Stomach (tissue), 9 donors: ENCODE results near the gene FAM107B. TPM values are rescaled to one million over a fixed set of nuclear protein-coding genes. Genes with fewer than 3 reads are reported as not detected.
A peak's percentile ranks its signal among the peaks of the same experiment; 100 is the strongest.

Experiments
- DNase-seq, 2 donors: peaks; one replicate each; pipeline versions ENCODE4 v3.0.0 to v3.0.0-alpha.2; 2013 to 2019
- H3K27ac ChIP-seq, 5 donors: fragments of 200-600 bp in 4 of 5; sonication (generic) in 4 of 5; one replicate each; pipeline ENCODE4 v1.5.1; 2013 to 2019; ENCODE audit warnings: mild to moderate bottlenecking in 1 of 5, moderate library complexity in 1 of 5
- H3K27me3 ChIP-seq, 3 donors: fragments of 200-600 bp; sonication (generic); one replicate each; pipeline ENCODE4 v1.5.1; 2017 to 2019; ENCODE audit warnings: mixed run types in 1 of 3
- H3K36me3 ChIP-seq, 4 donors: fragments of 200-600 bp; sonication (generic); 1 replicate in 3 of 4; 2 replicates in 1 of 4; pipeline ENCODE4 v1.5.1; 2016 to 2019
- H3K4me1 ChIP-seq, 4 donors: fragments of 200-600 bp; sonication (generic); one replicate each; pipeline ENCODE4 v1.5.1; 2016 to 2019
- H3K4me3 ChIP-seq, 4 donors: fragments of 200-600 bp; sonication (generic) in 3 of 4; one replicate each; pipeline ENCODE4 v1.5.1; 2016 to 2019; ENCODE audit warnings: mild to moderate bottlenecking in 1 of 4
- H3K9me3 ChIP-seq, 4 donors: fragments of 200-600 bp; sonication (generic); one replicate each; pipeline ENCODE4 v1.5.1; 2016 to 2019
- EP300 ChIP-seq: sonication (generic); formaldehyde crosslinking; IDR thresholded peaks from one replicate; pipeline ENCODE4 v1.6.1; 2017; ENCODE audit warnings: antibody characterized with exemption
- POLR2A ChIP-seq, 4 donors: fragments of 450-650 bp; IDR thresholded peaks; one replicate each; pipeline ENCODE4 v1.6.1; 2016; ENCODE audit warnings: antibody characterized with exemption in 4 of 4, control low read depth in 2 of 4, mild to moderate bottlenecking in 1 of 4, moderate library complexity in 1 of 4
- POLR2AphosphoS5 ChIP-seq, 3 donors: sonication (generic); formaldehyde crosslinking; IDR thresholded peaks; one replicate each; pipeline ENCODE4 v1.6.1; 2016; ENCODE audit warnings: antibody characterized with exemption in 3 of 3
- WGBS, 5 donors: extraction: QIAGEN DNeasy Blood & Tissue Kit in 3 of 5; methylation state at CpG; one replicate each; pipeline versions ENCODE4 v1.1.5 to v1.1.7; 2013 to 2018; 5-methylcytosine and 5-hydroxymethylcytosine counted together
- intact Hi-C: fragments of 100-400 bp; cut with DNase I; formaldehyde crosslinking; loops from one replicate; pipeline ENCODE4 v1.15.1; 2023; ENCODE audit warnings: low total_unique reads
- polyA plus RNA-seq, 3 donors: library from polyadenylated mRNA; stranded (reverse); fragments of 200-250 nt; gene quantifications; one replicate each; pipeline ENCODE4 v1.2.3, GENCODE V29; 2013
- total RNA-seq, 5 donors: library from RNA; depleted of rRNA; stranded (reverse); fragments of >200 nt; gene quantifications; one replicate each; pipeline versions ENCODE4 v1.1.0 to v1.2.3, GENCODE V29; 2014 to 2016
- TF ChIP-seq, protein P1 (sequence below), 7 experiments: fragments of 450-650 bp in 4 of 7; fragments of 200-600 bp in 3 of 7; sonication (generic) in 3 of 7; IDR thresholded peaks; one replicate each; pipeline ENCODE4 v1.5.1; 2016 to 2019; ENCODE audit warnings: antibody characterized with exemption in 7 of 7, control low read depth in 2 of 7, mild to moderate bottlenecking in 1 of 7
- donor health status: healthy with polysubstance abuse.
- donor health status: Bipolar disorder and iron deficiency.
- donor health status: healthy.

The FAM107B gene
- total and polyA plus RNA-seq, 8 donors = 18.7 to 397 (median 160) TPM

DNA sequence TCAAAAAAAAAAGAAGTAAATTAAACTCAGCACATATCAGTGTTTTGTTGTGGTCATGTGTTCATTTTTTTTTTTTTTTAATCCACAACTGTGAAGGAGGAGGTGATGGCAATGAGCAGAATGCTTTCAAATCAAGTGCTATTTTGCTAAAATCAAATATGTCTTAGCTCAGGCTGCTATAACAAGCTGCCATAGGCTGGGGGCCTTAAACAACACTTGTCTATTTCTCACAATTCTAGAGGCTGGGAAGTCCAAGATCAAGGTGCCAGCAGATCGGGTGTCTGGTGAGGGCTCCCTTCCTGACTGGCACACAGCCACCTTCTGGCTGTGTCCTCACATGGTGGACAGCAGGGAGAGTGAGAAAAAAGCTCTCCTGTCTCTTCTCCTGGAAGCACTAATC is 203.9 kb downstream of the FAM107B start:
- Histone ChIP-seq H3K27me3 (no peaks in the 10 kb centered on the region), H3K4me1 (peaks cover 22 to 95% (median 65%) of the 10 kb centered on the region in 4 donors), H3K9me3 (no peaks in the 10 kb centered on the region), H3K27ac (peak overlapping the region; percentile 70 to 90 (median 85)), H3K4me3 (peak overlapping the region in 1 of 4 donors; percentile 13), H3K36me3 (peaks cover 0 to 31% (median 22%) of the 10 kb centered on the region in 4 donors)
- no peak for DNase-seq
- 18 to 53% (median 26%) methylated on average over 1 of the region's 1 CpG for WGBS, 5 donors
- intact Hi-C loops = no loop called here
- no peak for TF ChIP-seq EP300
- no peak for TF ChIP-seq POLR2A (IDR thresholded peaks at IDR 0.05)
- TF ChIP-seq, protein P1, sequence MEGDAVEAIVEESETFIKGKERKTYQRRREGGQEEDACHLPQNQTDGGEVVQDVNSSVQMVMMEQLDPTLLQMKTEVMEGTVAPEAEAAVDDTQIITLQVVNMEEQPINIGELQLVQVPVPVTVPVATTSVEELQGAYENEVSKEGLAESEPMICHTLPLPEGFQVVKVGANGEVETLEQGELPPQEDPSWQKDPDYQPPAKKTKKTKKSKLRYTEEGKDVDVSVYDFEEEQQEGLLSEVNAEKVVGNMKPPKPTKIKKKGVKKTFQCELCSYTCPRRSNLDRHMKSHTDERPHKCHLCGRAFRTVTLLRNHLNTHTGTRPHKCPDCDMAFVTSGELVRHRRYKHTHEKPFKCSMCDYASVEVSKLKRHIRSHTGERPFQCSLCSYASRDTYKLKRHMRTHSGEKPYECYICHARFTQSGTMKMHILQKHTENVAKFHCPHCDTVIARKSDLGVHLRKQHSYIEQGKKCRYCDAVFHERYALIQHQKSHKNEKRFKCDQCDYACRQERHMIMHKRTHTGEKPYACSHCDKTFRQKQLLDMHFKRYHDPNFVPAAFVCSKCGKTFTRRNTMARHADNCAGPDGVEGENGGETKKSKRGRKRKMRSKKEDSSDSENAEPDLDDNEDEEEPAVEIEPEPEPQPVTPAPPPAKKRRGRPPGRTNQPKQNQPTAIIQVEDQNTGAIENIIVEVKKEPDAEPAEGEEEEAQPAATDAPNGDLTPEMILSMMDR (IDR thresholded peaks at IDR 0.05) = no peak

DNA sequence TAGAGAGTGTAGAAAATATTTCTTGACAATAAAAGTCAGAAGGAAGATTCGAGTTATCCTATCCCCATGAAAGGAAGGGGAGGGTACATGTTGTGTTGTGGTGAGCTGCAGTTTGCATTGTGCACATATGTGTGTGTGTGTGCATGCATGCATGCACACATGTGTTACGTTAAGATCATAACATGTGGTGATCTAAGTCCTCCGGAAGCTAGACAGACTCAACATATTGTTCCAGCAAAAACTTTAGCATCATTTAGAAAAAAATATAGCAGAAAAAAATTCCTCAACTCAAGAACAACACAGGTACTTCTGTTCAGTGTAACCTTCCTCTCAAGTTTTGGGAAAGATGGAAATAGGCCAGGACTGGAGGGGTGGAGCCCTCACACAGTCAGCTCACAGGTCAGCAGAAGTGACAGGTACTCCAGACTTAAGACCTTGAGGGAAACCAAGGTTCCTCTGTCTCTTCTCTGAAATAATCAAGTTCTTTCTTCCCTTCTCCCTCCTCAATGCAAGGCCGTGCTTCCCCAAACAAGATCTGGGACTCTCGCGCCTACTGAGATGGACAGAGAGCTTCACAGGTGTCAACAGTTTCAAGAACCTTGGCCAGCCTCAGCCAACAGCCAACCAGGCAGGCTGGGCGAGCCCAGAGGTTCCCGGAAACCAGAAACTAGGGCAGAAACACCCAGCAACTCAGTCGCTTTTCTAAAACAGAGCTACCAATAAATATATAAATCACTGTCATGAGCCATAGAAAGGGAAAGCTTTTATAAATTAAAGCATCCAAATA is 205.2 kb downstream of the FAM107B start:
- Histone ChIP-seq H3K4me3 (no peak overlapping the region), H3K4me1 (peaks cover 22 to 96% (median 65%) of the 10 kb centered on the region in 4 donors), H3K9me3 (no peaks in the 10 kb centered on the region), H3K27me3 (no peaks in the 10 kb centered on the region), H3K36me3 (peaks cover 0 to 34% (median 24%) of the 10 kb centered on the region in 4 donors), H3K27ac (peak overlapping the region; percentile 72 to 90 (median 85))
- peak; percentile 71 to 75 for DNase-seq
- intact Hi-C loops = no loop called here
- TF ChIP-seq POLR2AphosphoS5 (IDR thresholded peaks at IDR 0.05) = no peak
- no peak for TF ChIP-seq EP300
- TF ChIP-seq POLR2A (IDR thresholded peaks at IDR 0.05) = no peak
- TF ChIP-seq, protein P1 (IDR thresholded peaks at IDR 0.05) = no peak
- WGBS, 5 donors = 36 to 62% (median 48%) methylated on average over 9 of the region's 9 CpGs

DNA sequence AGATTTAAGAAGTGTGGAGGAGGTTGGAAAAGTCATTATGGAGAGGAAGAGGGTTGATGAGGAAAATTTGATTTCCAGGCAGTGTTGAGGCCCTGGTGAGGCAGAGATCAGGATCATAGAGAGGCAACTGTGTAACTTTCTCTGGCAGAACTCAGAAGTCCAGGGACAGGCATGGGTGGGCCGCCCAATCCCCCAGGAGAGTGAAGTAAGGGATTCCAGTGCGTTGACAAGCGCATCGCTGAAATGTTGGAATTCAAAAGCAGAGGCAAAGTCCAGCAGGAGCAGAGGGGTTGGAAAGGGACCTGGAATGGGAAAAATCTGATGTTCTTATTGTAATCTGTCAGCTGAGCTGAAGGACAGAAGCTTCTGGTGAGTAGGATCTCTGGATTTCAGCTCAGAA is 207.3 kb downstream of the FAM107B start:
- H3K9me3 ChIP-seq = no peaks in the 10 kb centered on the region
- intact Hi-C loops = no loop called here
- 92 to 99% (median 96%) methylated on average over 4 of the region's 4 CpGs for whole genome bisulfite sequencing, 5 donors
- H3K4me3 ChIP-seq = no peak overlapping the region
- no peaks in the 10 kb centered on the region for H3K27me3 ChIP-seq
- DNase-seq = no peak
- peaks cover 0 to 34% (median 24%) of the 10 kb centered on the region in 4 donors for H3K36me3 ChIP-seq
- no peak for TF ChIP-seq POLR2AphosphoS5 (IDR thresholded peaks at IDR 0.05)
- TF ChIP-seq, protein P1 (IDR thresholded peaks at IDR 0.05) = no peak
- TF ChIP-seq POLR2A (IDR thresholded peaks at IDR 0.05) = no peak
- H3K27ac ChIP-seq = peak overlapping the region in 4 of 5 donors; percentile 1 to 90 (median 40)
- H3K4me1 ChIP-seq = peaks cover 34 to 96% (median 56%) of the 10 kb centered on the region in 4 donors

- TF ChIP-seq EP300 = no peak
- no peak for TF ChIP-seq POLR2AphosphoS5 (IDR thresholded peaks at IDR 0.05)
- TF ChIP-seq, protein P1 (IDR thresholded peaks at IDR 0.05) = no peak
- no peak for TF ChIP-seq POLR2A (IDR thresholded peaks at IDR 0.05)
- no peaks in the 10 kb centered on the region for H3K27me3 ChIP-seq
- intact Hi-C loops = no loop called here
- no peaks in the 10 kb centered on the region for H3K9me3 ChIP-seq
- H3K4me3 ChIP-seq = no peak overlapping the region
- WGBS, 5 donors = 83 to 98% (median 92%) methylated on average over 8 to 10 of the region's 10 CpGs
- peaks cover 32 to 97% (median 54%) of the 10 kb centered on the region in 4 donors for H3K4me1 ChIP-seq
- H3K27ac ChIP-seq = peak overlapping the region in 1 of 5 donors; percentile 90
- H3K36me3 ChIP-seq = peaks cover 0 to 34% (median 24%) of the 10 kb centered on the region in 4 donors
- no peak for DNase-seq
Measured at GRCh38 chr10:14566498-14566897, 208.2 kb downstream of the FAM107B start.
